Activated T-helper 1 cell treated with anti-CD3 and anti-CD28 coated beads, Interleukin-12 subunit alpha, Interleukin-12 subunit beta, Interleukin-2, Interleukin-4 antibody, amounts not matched to agents 30 ng/mL and 10 ng/mL and 1 ng/mL, durations not matched to agents 14 hours and 24 hours and 36 hours (primary cell): Measurements from ENCODE around the gene OLA1. TPM values are rescaled to one million over a fixed set of nuclear protein-coding genes. Genes with fewer than 3 reads are reported as not detected.

Experiments used
- DNase-seq: peaks from one replicate; pipeline ENCODE4 v3.0.0; 2021; ENCODE audit warnings: low spot score
- H3K27ac Mint-ChIP-seq: one replicate; pipeline ENCODE4 v1.8.0; 2021; ENCODE audit warnings: mild to moderate bottlenecking, mixed read lengths
- H3K27me3 Mint-ChIP-seq: one replicate; pipeline ENCODE4 v1.8.0; 2022; ENCODE audit warnings: mild to moderate bottlenecking, moderate library complexity, mixed read lengths; ENCODE audit not compliant: insufficient read depth
- H3K36me3 Mint-ChIP-seq: one replicate; pipeline ENCODE4 v1.8.0; 2021; ENCODE audit warnings: low read depth, mixed read lengths
- H3K4me1 Mint-ChIP-seq: one replicate; pipeline ENCODE4 v1.8.0; 2021; ENCODE audit warnings: low read depth, mixed read lengths
- H3K4me3 Mint-ChIP-seq: one replicate; pipeline ENCODE4 v1.8.0; 2021; ENCODE audit warnings: mild to moderate bottlenecking, moderate library complexity, mixed read lengths
- H3K9me3 Mint-ChIP-seq: one replicate; pipeline ENCODE4 v1.8.0; 2021; ENCODE audit warnings: mixed read lengths
- intact Hi-C: fragments of 100-400 bp; cut with micrococcal nuclease; formaldehyde crosslinking; loops from one replicate; pipeline ENCODE4 v1.15.1; 2024
- total RNA-seq: library from RNA; stranded (reverse); gene quantifications from 2 replicates; pipeline ENCODE4 v1.2.3, GENCODE V29; 2022

Gene OLA1
- total RNA-seq, 1 donor from 2014 or later = 132 TPM

- intact Hi-C loops = no loop called here
- Mint-ChIP-seq H3K4me1 (no peaks in the 10 kb centered on the region), H3K27ac (no peak overlapping the region), H3K36me3 (peaks cover 10% of the 10 kb centered on the region), H3K4me3 (no peak overlapping the region), H3K9me3 (no peaks in the 10 kb centered on the region), H3K27me3 (no peaks in the 10 kb centered on the region)
- no peak for DNase-seq
These were observed 63.4 kb downstream of the OLA1 start for GRCh38 chr2:174184915-174185314.

GRCh38 chr2:174184504-174184903 is 63.8 kb downstream of the OLA1 start:
- H3K27ac Mint-ChIP-seq = no peak overlapping the region
- no peak for DNase-seq
- peaks cover 10% of the 10 kb centered on the region for H3K36me3 Mint-ChIP-seq
- H3K27me3 Mint-ChIP-seq = no peaks in the 10 kb centered on the region
- no peaks in the 10 kb centered on the region for H3K9me3 Mint-ChIP-seq
- intact Hi-C loops = no loop called here
- H3K4me1 Mint-ChIP-seq = no peaks in the 10 kb centered on the region
- H3K4me3 Mint-ChIP-seq = no peak overlapping the region

GRCh38 chr2:174183076-174183475 is 65.3 kb downstream of the OLA1 start:
- intact Hi-C loops = no loop called here
- no peaks in the 10 kb centered on the region for H3K9me3 Mint-ChIP-seq
- H3K27me3 Mint-ChIP-seq = no peaks in the 10 kb centered on the region
- no peak for DNase-seq
- H3K36me3 Mint-ChIP-seq = peaks cover 10% of the 10 kb centered on the region
- H3K4me1 Mint-ChIP-seq = no peaks in the 10 kb centered on the region
- H3K4me3 Mint-ChIP-seq = no peak overlapping the region
- no peak overlapping the region for H3K27ac Mint-ChIP-seq

GRCh38 chr2:174181368-174181767 is 67.0 kb downstream of the OLA1 start:
- Mint-ChIP-seq H3K27ac (no peak overlapping the region), H3K36me3 (peaks cover 6% of the 10 kb centered on the region), H3K4me1 (no peaks in the 10 kb centered on the region), H3K9me3 (no peaks in the 10 kb centered on the region), H3K4me3 (no peak overlapping the region), H3K27me3 (no peaks in the 10 kb centered on the region)
- DNase-seq = no peak
- intact Hi-C loops = no loop called here

- intact Hi-C loops = no loop called here
- Mint-ChIP-seq H3K36me3 (peaks cover 7% of the 10 kb centered on the region), H3K9me3 (peaks cover 2% of the 10 kb centered on the region), H3K27me3 (no peaks in the 10 kb centered on the region), H3K4me1 (no peaks in the 10 kb centered on the region), H3K4me3 (no peak overlapping the region), H3K27ac (no peak overlapping the region)
- DNase-seq = no peak
These were observed 67.6 kb downstream of the OLA1 start for GRCh38 chr2:174180726-174181236.

- Mint-ChIP-seq H3K4me3 (no peak overlapping the region), H3K27ac (no peak overlapping the region)
- intact Hi-C loops = no loop called here
These were observed 68.1 kb downstream of the OLA1 start for GRCh38 chr2:174180165-174180724.

GRCh38 chr2:174177316-174177890 is 70.9 kb downstream of the OLA1 start:
- no peak for DNase-seq
- peaks cover 23% of the 10 kb centered on the region for H3K36me3 Mint-ChIP-seq
- no peak overlapping the region for H3K27ac Mint-ChIP-seq
- peaks cover 9% of the 10 kb centered on the region for H3K4me1 Mint-ChIP-seq
- H3K4me3 Mint-ChIP-seq = no peak overlapping the region
- no peaks in the 10 kb centered on the region for H3K27me3 Mint-ChIP-seq
- peaks cover 32% of the 10 kb centered on the region for H3K9me3 Mint-ChIP-seq
- intact Hi-C loops = no loop called here

More at GRCh38 chr2:174180165-174180724, 68.1 kb downstream of the OLA1 start:
- Mint-ChIP-seq H3K36me3 (peaks cover 8% of the 10 kb centered on the region), H3K9me3 (peaks cover 8% of the 10 kb centered on the region), H3K27me3 (no peaks in the 10 kb centered on the region), H3K4me1 (no peaks in the 10 kb centered on the region)
- DNase-seq = no peak

- peaks cover 9% of the 10 kb centered on the region for H3K4me1 Mint-ChIP-seq
- DNase-seq = no peak
- no peak overlapping the region for H3K27ac Mint-ChIP-seq
- H3K4me3 Mint-ChIP-seq = no peak overlapping the region
- H3K9me3 Mint-ChIP-seq = peaks cover 32% of the 10 kb centered on the region
- peaks cover 27% of the 10 kb centered on the region for H3K36me3 Mint-ChIP-seq
- intact Hi-C loops = no loop called here
- no peaks in the 10 kb centered on the region for H3K27me3 Mint-ChIP-seq
These were observed 71.4 kb downstream of the OLA1 start for GRCh38 chr2:174176898-174177297.

- no peak for DNase-seq
- H3K4me1 Mint-ChIP-seq = peaks cover 9% of the 10 kb centered on the region
- peaks cover 44% of the 10 kb centered on the region for H3K9me3 Mint-ChIP-seq
- intact Hi-C loops = no loop called here
- no peak overlapping the region for H3K4me3 Mint-ChIP-seq
- no peaks in the 10 kb centered on the region for H3K27me3 Mint-ChIP-seq
- no peak overlapping the region for H3K27ac Mint-ChIP-seq
- peaks cover 26% of the 10 kb centered on the region for H3K36me3 Mint-ChIP-seq
These were observed 73.6 kb downstream of the OLA1 start for GRCh38 chr2:174174741-174175140.

GRCh38 chr2:174172802-174173355 is 75.5 kb downstream of the OLA1 start:
- no peak for DNase-seq
- Mint-ChIP-seq H3K4me3 (no peak overlapping the region), H3K4me1 (peaks cover 9% of the 10 kb centered on the region), H3K36me3 (peaks cover 36% of the 10 kb centered on the region), H3K27me3 (no peaks in the 10 kb centered on the region), H3K9me3 (peaks cover 63% of the 10 kb centered on the region), H3K27ac (no peak overlapping the region)
- intact Hi-C loops = no loop called here

GRCh38 chr2:174171686-174172445 is 76.5 kb downstream of the OLA1 start:
- Mint-ChIP-seq H3K27ac (no peak overlapping the region), H3K4me1 (peaks cover 9% of the 10 kb centered on the region), H3K27me3 (no peaks in the 10 kb centered on the region), H3K4me3 (no peak overlapping the region), H3K9me3 (peaks cover 69% of the 10 kb centered on the region), H3K36me3 (peaks cover 39% of the 10 kb centered on the region)
- DNase-seq = no peak
- intact Hi-C loops = no loop called here

- no peak for DNase-seq
- Mint-ChIP-seq H3K9me3 (peaks cover 64% of the 10 kb centered on the region), H3K27me3 (no peaks in the 10 kb centered on the region), H3K4me3 (no peak overlapping the region), H3K4me1 (peaks cover 9% of the 10 kb centered on the region), H3K36me3 (peaks cover 40% of the 10 kb centered on the region), H3K27ac (no peak overlapping the region)
- intact Hi-C loops = no loop called here
These were observed 79.0 kb downstream of the OLA1 start for GRCh38 chr2:174169372-174169771.

GRCh38 chr2:174166261-174166660 is 82.1 kb downstream of the OLA1 start:
- intact Hi-C loops = no loop called here
- H3K9me3 Mint-ChIP-seq = peaks cover 53% of the 10 kb centered on the region
- no peaks in the 10 kb centered on the region for H3K4me1 Mint-ChIP-seq

More at GRCh38 chr2:174166261-174166660, 82.1 kb downstream of the OLA1 start:
- Mint-ChIP-seq H3K4me3 (no peak overlapping the region), H3K27me3 (no peaks in the 10 kb centered on the region), H3K27ac (no peak overlapping the region), H3K36me3 (peaks cover 31% of the 10 kb centered on the region)
- DNase-seq = no peak
